ENCODE data around the gene NEK6. TPM values are rescaled to one million over a fixed set of nuclear protein-coding genes. Genes with fewer than 3 reads are reported as not detected.

NEK6 gene
- total and polyA plus RNA-seq, 10 of the 15 experiments (the other 5 are each of a cell fraction or from before 2014, with no cell fraction given): 31.3 to 161 (median 89.2) TPM

GRCh38 chr9:124216474-124217176 lies 41.1 kb upstream of the NEK6 start (continued):
- TF ChIP-seq SMC3 (IDR thresholded peaks at IDR 0.05; ENCODE audit: borderline replicate concordance, low read length) (no peak), HDGF (IDR thresholded peaks at IDR 0.05) (no peak), MTA2 (IDR thresholded peaks at IDR 0.05; ENCODE audit: low read depth) (peak; percentile 69), CEBPZ (IDR thresholded peaks at IDR 0.05; ENCODE audit: low read depth, low read length) (no peak), CBX5 (IDR thresholded peaks at IDR 0.05; ENCODE audit: low read depth) (no peak), USF1 (IDR thresholded peaks at IDR 0.05; ENCODE audit: borderline replicate concordance, extremely low read length, insufficient read depth, low read depth, low read length) (no peak), PAX5 (IDR thresholded peaks at IDR 0.05; ENCODE audit: borderline replicate concordance, low read depth, low read length) (no peak), CEBPB (IDR thresholded peaks at IDR 0.05; ENCODE audit: borderline replicate concordance in 1 of 2, low read depth in 2 of 2, low read length in 2 of 2) (no peak), RBBP5 (conservative IDR thresholded peaks at IDR 0.05) (no peak), FOXM1 (IDR thresholded peaks at IDR 0.05; ENCODE audit: low read depth, low read length) (no peak), CHD1 (IDR thresholded peaks at IDR 0.05; ENCODE audit: low read depth, low read length) (no peak), ATF7 (IDR thresholded peaks at IDR 0.05; ENCODE audit: low read depth) (no peak), ZBTB33 (IDR thresholded peaks at IDR 0.05) (no peak), TCF12 (IDR thresholded peaks at IDR 0.05; ENCODE audit: low read depth, low read length) (peak; percentile 72), RAD51 (IDR thresholded peaks at IDR 0.05) (no peak), SUPT20H (IDR thresholded peaks at IDR 0.05; ENCODE audit: borderline replicate concordance, control insufficient read depth, low read depth, low read length) (no peak), RELA (IDR thresholded peaks at IDR 0.05; ENCODE audit: borderline replicate concordance, partially characterized antibody) (no peak), CBFB (IDR thresholded peaks at IDR 0.05; ENCODE audit: low read depth) (peak; percentile 77), NR2C1 (IDR thresholded peaks at IDR 0.05) (no peak), MEF2B (IDR thresholded peaks at IDR 0.05; ENCODE audit: partially characterized antibody, poor library complexity, severe bottlenecking) (peak; percentile 60), ZBTB4 (CRISPR knock-in tag; IDR thresholded peaks at IDR 0.05) (no peak), ZSCAN29 (IDR thresholded peaks at IDR 0.05) (no peak)

All from GM12878 (cell line).